Keratinocyte (primary cell): ENCODE measurements around the gene ELOVL6. TPM values are rescaled to one million over a fixed set of nuclear protein-coding genes. Genes with fewer than 3 reads are reported as not detected.
A peak's percentile ranks its signal among the peaks of the same experiment; 100 is the strongest.

ENCODE experiments used
- DNase-seq: peaks from one replicate; pipeline ENCODE4 v3.0.0-alpha.2; 2011; ENCODE audit warnings: low read depth, missing footprints, low spot score
- FAIRE-seq: peaks from 2 replicates; lab custom pipeline; 2011; peaks lifted over from hg19 to GRCh38; lab: Jason Lieb, UNC
- H2AFZ ChIP-seq: 2 replicates; pipeline ENCODE4 v1.6.0; 2012; ENCODE audit warnings: low read length, control low read depth, inconsistent platforms; ENCODE audit not compliant: control insufficient read depth
- H3K27ac ChIP-seq: 2 replicates; pipeline ENCODE4 v1.5.1; 2011; ENCODE audit warnings: low read length; ENCODE audit not compliant: control insufficient read depth, insufficient read depth
- H3K27me3 ChIP-seq: 3 replicates; pipeline ENCODE4 v1.6.0; 2011; ENCODE audit warnings: low read length; ENCODE audit not compliant: control insufficient read depth, insufficient read depth; ENCODE audit errors: extremely low read depth
- H3K36me3 ChIP-seq, 2 experiments: 2 replicates in 1 of 2; 3 replicates in 1 of 2; pipeline ENCODE4 v1.5.1; 2011; ENCODE audit warnings: low read length in 2 of 2, mild to moderate bottlenecking in 1 of 2; ENCODE audit not compliant: control insufficient read depth in 2 of 2, insufficient read depth in 2 of 2; ENCODE audit errors: extremely low read depth in 1 of 2
- H3K4me1 ChIP-seq: 3 replicates; pipeline ENCODE4 v1.5.1; 2011; ENCODE audit warnings: low read length; ENCODE audit not compliant: control insufficient read depth, insufficient read depth; ENCODE audit errors: extremely low read depth
- H3K4me2 ChIP-seq: 3 replicates; pipeline ENCODE4 v1.6.0; 2011; ENCODE audit warnings: low read depth, low read length; ENCODE audit not compliant: control insufficient read depth, insufficient read depth; ENCODE audit errors: extremely low read depth
- H3K4me3 ChIP-seq, 3 experiments: fragments of 200-600 bp in 1 of 3; sonication (generic) in 1 of 3; 2 replicates in 2 of 3; 3 replicates in 1 of 3; pipeline ENCODE4 v1.5.1; 2011 to 2016; ENCODE audit warnings: low read length in 3 of 3, mild to moderate bottlenecking in 3 of 3, control low read depth in 2 of 3, inconsistent platforms in 1 of 3, low read depth in 1 of 3, mixed read lengths in 1 of 3, mixed run types in 1 of 3, moderate library complexity in 1 of 3; ENCODE audit not compliant: control insufficient read depth in 2 of 3, insufficient read depth in 2 of 3; ENCODE audit errors: extremely low read depth in 1 of 3
- H3K79me2 ChIP-seq: 2 replicates; pipeline ENCODE4 v1.6.0; 2012; ENCODE audit warnings: low read length; ENCODE audit not compliant: control insufficient read depth, insufficient read depth
- H3K9ac ChIP-seq: 3 replicates; pipeline ENCODE4 v1.6.0; 2011; ENCODE audit warnings: low read length; ENCODE audit not compliant: control insufficient read depth, insufficient read depth; ENCODE audit errors: extremely low read depth
- H3K9me1 ChIP-seq: 3 replicates; pipeline ENCODE4 v1.6.0; 2011; ENCODE audit warnings: low read length; ENCODE audit not compliant: control insufficient read depth, insufficient read depth; ENCODE audit errors: extremely low read depth
- H3K9me3 ChIP-seq: 2 replicates; pipeline ENCODE4 v1.5.1; 2012; ENCODE audit warnings: low read depth, low read length; ENCODE audit not compliant: control insufficient read depth
- H4K20me1 ChIP-seq: 3 replicates; pipeline ENCODE4 v1.6.0; 2011; ENCODE audit warnings: low read length; ENCODE audit not compliant: control insufficient read depth, insufficient read depth; ENCODE audit errors: extremely low read depth
- EZH2 ChIP-seq: IDR thresholded peaks from one replicate; pipeline ENCODE4 v1.6.1; 2012; ENCODE audit warnings: inconsistent platforms, mild to moderate bottlenecking, low read length, moderate library complexity
- dilution Hi-C: fragments of 300-500 bp; cut with MboI; formaldehyde crosslinking; loops from one replicate; pipeline ENCODE4 v1.7.0; 2020; ENCODE audit warnings: low sequenced_read_pairs; ENCODE audit not compliant: extremely low pct_ligation_motif_present
- polyA plus RNA-seq, 5 experiments: library from polyadenylated mRNA; depleted of rRNA in 3 of 5; stranded (reverse) in 3 of 5; stranded (forward) in 1 of 5; unstranded in 1 of 5; fragments of >200 nt; gene quantifications; 1 replicate in 1 of 5; 2 replicates in 3 of 5; 3 replicates in 1 of 5; pipeline versions ENCODE4 v1.2.1 to v1.2.3, GENCODE V29; 2011 to 2012; ENCODE audit warnings: missing spikeins in 2 of 5, low read depth in 1 of 5, low replicate concordance in 1 of 5
- TF ChIP-seq, protein P1 (sequence below), 3 experiments: IDR thresholded peaks in 1 of 3; conservative IDR thresholded peaks in 1 of 3; optimal IDR thresholded peaks in 1 of 3; 2 replicates in 2 of 3; 3 replicates in 1 of 3; pipeline versions ENCODE3 to v1.5.1; 2011; ENCODE audit warnings: low read length in 3 of 3, mild to moderate bottlenecking in 3 of 3, moderate library complexity in 2 of 3, control low read depth in 1 of 3, inconsistent platforms in 1 of 3; ENCODE audit not compliant: insufficient read depth in 2 of 3; ENCODE audit errors: extremely low read depth in 1 of 3

Gene ELOVL6
- polyA plus RNA-seq, 1 donor (not counting 4 experiments of a cell fraction or from before 2014, with no cell fraction given): 65.9 TPM

- TF ChIP-seq, protein P1, sequence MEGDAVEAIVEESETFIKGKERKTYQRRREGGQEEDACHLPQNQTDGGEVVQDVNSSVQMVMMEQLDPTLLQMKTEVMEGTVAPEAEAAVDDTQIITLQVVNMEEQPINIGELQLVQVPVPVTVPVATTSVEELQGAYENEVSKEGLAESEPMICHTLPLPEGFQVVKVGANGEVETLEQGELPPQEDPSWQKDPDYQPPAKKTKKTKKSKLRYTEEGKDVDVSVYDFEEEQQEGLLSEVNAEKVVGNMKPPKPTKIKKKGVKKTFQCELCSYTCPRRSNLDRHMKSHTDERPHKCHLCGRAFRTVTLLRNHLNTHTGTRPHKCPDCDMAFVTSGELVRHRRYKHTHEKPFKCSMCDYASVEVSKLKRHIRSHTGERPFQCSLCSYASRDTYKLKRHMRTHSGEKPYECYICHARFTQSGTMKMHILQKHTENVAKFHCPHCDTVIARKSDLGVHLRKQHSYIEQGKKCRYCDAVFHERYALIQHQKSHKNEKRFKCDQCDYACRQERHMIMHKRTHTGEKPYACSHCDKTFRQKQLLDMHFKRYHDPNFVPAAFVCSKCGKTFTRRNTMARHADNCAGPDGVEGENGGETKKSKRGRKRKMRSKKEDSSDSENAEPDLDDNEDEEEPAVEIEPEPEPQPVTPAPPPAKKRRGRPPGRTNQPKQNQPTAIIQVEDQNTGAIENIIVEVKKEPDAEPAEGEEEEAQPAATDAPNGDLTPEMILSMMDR (optimal IDR thresholded peaks at IDR 0.05 in 1 of 3, IDR thresholded peaks at IDR 0.05 in 1 of 3, conservative IDR thresholded peaks at IDR 0.05 in 1 of 3; ENCODE audit: extremely low read depth in 1 of 3, insufficient read depth in 2 of 3, low read length in 3 of 3): no peak
- TF ChIP-seq EZH2: no peak
- no peak overlapping the region for H3K27ac ChIP-seq
These were observed 66.5 kb downstream of the ELOVL6 start for GRCh38 chr4:110131916-110132315.

DNA sequence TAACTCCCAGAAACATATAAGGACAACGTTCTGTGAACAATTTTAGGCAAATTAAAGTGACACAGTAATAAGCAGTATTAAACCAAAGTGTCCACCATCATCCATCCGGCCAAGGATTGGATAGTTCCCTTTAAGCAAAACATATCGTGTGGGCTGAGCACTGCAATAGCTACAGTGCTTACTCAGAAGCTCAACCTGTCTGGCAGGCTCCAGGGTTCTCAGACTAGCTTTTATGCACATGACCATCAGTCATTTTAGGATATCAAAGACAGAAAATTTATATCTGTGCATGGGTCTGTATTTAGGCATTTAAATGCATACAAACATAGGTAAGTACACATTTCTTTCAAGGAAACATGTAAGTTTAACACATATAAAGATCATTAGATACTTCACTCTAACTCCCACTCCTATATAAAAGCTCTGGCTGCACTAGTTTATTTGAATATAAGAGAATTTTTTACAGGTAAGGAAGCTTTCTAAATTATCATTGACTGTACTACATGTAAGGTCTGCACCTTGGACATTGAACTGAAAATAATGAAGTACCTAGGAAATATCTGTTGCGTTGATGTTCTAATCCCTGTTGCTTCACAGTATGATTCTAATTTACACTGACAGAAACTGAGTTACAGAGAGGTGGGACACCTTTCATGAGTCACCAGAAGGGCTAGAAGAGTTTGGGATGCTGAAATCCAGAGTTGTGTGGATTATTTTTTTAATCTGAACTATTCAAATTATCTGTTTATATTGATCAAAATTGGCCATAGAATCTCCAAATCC, 67.6 kb downstream of the ELOVL6 start:
- Histone ChIP-seq H3K4me1 (peaks cover 24% of the 10 kb centered on the region), H3K36me3 (peaks cover 2 to 3% of the 10 kb centered on the region in 2 experiments), H3K27ac (peak overlapping the region; percentile 71), H3K4me3 (no peak overlapping the region), H3K9ac (no peak overlapping the region), H3K79me2 (peaks cover 33% of the 10 kb centered on the region), H2AFZ (no peak overlapping the region), H3K27me3 (no peaks in the 10 kb centered on the region), H4K20me1 (no peaks in the 10 kb centered on the region), H3K9me3 (no peaks in the 10 kb centered on the region), H3K4me2 (peak overlapping the region; percentile 17), H3K9me1 (no peaks in the 10 kb centered on the region)
- no peak for DNase-seq
- no peak for TF ChIP-seq EZH2
- peak; percentile 41 for FAIRE-seq
- dilution Hi-C loops: no loop called here

More at GRCh38 chr4:110131916-110132315, 66.5 kb downstream of the ELOVL6 start:
- dilution Hi-C loops: no loop called here
- Histone ChIP-seq H3K4me1 (peaks cover 24% of the 10 kb centered on the region), H3K27me3 (no peaks in the 10 kb centered on the region), H3K9me1 (no peaks in the 10 kb centered on the region), H3K79me2 (peaks cover 23% of the 10 kb centered on the region), H3K4me2 (no peak overlapping the region), H4K20me1 (no peaks in the 10 kb centered on the region), H3K9me3 (no peaks in the 10 kb centered on the region), H3K4me3 (no peak overlapping the region), H2AFZ (no peak overlapping the region), H3K36me3 (peaks cover 2 to 3% of the 10 kb centered on the region in 2 experiments), H3K9ac (no peak overlapping the region)
- DNase-seq (no peak), FAIRE-seq (no peak)
